Esophagus squamous epithelium (tissue), 5 donors: ENCODE data around the gene IFT122. TPM values are rescaled to one million over a fixed set of nuclear protein-coding genes. Genes with fewer than 3 reads are reported as not detected.
A peak's percentile ranks its signal among the peaks of the same experiment; 100 is the strongest.

Source experiments
- DNase-seq: peaks from one replicate; lab custom pipeline; 2025; lab: John Stamatoyannopoulos, UW
- H3K27ac ChIP-seq, 4 donors: fragments of 200-600 bp; sonication (generic); one replicate each; pipeline ENCODE4 v1.5.1; 2016 to 2019; ENCODE audit warnings: mild to moderate bottlenecking in 1 of 4
- H3K27me3 ChIP-seq, 4 donors: fragments of 200-600 bp; sonication (generic); 1 replicate in 3 of 4; 2 replicates in 1 of 4; pipeline versions ENCODE4 v1.5.1 to v1.6.0; 2017 to 2021; ENCODE audit warnings: antibody characterized with exemption in 1 of 4
- H3K36me3 ChIP-seq, 3 donors: fragments of 200-600 bp; sonication (generic); one replicate each; pipeline ENCODE4 v1.5.1; 2016 to 2019
- H3K4me1 ChIP-seq, 3 donors: fragments of 200-600 bp; sonication (generic); one replicate each; pipeline ENCODE4 v1.5.1; 2017 to 2019
- H3K4me3 ChIP-seq, 4 donors: fragments of 200-600 bp; sonication (generic); 1 replicate in 3 of 4; 2 replicates in 1 of 4; pipeline ENCODE4 v1.5.1; 2016 to 2019; ENCODE audit warnings: mild to moderate bottlenecking in 2 of 4, moderate library complexity in 1 of 4
- H3K9me3 ChIP-seq, 3 donors: fragments of 200-600 bp; sonication (generic); one replicate each; pipeline ENCODE4 v1.5.1; 2016 to 2019
- POLR2A ChIP-seq, 4 donors: fragments of 450-650 bp; IDR thresholded peaks; one replicate each; pipeline ENCODE4 v1.6.1; 2017; ENCODE audit warnings: antibody characterized with exemption in 4 of 4, mild to moderate bottlenecking in 4 of 4, moderate library complexity in 3 of 4
- WGBS, 2 donors: methylation state at CpG; one replicate each; pipeline ENCODE4 v1.1.5; 2018; 5-methylcytosine and 5-hydroxymethylcytosine counted together
- intact Hi-C: fragments of 100-400 bp; cut with DNase I; formaldehyde crosslinking; loops from one replicate; pipeline ENCODE4 v1.15.0; 2022
- total RNA-seq, 4 donors: library from RNA; depleted of rRNA; stranded (reverse); fragments of >200 nt; gene quantifications; one replicate each; pipeline ENCODE4 v1.1.0, GENCODE V29; 2016
- TF ChIP-seq, protein P1 (sequence below), 6 experiments: fragments of 450-650 bp in 4 of 6; fragments of 200-600 bp in 2 of 6; sonication (generic) in 2 of 6; IDR thresholded peaks; one replicate each; pipeline ENCODE4 v1.5.1; 2016 to 2019; ENCODE audit warnings: antibody characterized with exemption in 6 of 6, mild to moderate bottlenecking in 4 of 6, moderate library complexity in 4 of 6
- donor health status: DM: yes; HTN: yes; CAD: no.

IFT122 gene
- total RNA-seq, 4 donors from 2014 or later, result 6.0 to 26.5 (median 11.5) TPM

DNA sequence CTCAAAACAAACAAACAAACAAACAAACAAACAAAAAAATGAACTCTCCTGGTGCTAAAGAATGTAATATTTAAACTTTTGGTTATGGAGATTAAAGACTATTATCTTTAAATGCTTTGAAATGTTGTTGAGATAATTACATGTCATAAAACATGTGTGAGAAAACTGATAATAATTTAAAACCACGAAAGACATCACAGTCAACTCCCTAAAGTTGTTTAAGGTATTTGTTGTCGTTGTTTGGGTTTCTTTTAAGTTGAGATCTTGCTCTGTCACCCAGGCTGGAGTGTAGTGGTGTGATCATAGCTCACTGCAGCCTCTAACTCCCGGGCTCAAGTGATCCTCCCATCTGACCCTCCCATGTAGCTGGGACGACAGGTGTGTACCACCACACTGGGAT lies 23.6 kb upstream of the IFT122 start:
- intact Hi-C loops, result no loop called here
- H3K27ac ChIP-seq, result no peak overlapping the region
- no peak overlapping the region for H3K4me3 ChIP-seq
- H3K36me3 ChIP-seq, result no peaks in the 10 kb centered on the region
- TF ChIP-seq POLR2A (IDR thresholded peaks at IDR 0.05), result no peak
- TF ChIP-seq, protein P1, sequence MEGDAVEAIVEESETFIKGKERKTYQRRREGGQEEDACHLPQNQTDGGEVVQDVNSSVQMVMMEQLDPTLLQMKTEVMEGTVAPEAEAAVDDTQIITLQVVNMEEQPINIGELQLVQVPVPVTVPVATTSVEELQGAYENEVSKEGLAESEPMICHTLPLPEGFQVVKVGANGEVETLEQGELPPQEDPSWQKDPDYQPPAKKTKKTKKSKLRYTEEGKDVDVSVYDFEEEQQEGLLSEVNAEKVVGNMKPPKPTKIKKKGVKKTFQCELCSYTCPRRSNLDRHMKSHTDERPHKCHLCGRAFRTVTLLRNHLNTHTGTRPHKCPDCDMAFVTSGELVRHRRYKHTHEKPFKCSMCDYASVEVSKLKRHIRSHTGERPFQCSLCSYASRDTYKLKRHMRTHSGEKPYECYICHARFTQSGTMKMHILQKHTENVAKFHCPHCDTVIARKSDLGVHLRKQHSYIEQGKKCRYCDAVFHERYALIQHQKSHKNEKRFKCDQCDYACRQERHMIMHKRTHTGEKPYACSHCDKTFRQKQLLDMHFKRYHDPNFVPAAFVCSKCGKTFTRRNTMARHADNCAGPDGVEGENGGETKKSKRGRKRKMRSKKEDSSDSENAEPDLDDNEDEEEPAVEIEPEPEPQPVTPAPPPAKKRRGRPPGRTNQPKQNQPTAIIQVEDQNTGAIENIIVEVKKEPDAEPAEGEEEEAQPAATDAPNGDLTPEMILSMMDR (IDR thresholded peaks at IDR 0.05), result no peak
- no peaks in the 10 kb centered on the region for H3K9me3 ChIP-seq
- 71 to 84% methylated on average over 4 of the region's 4 CpGs for WGBS, 2 donors
- DNase-seq, result no peak
- H3K27me3 ChIP-seq, result no peaks in the 10 kb centered on the region
- no peaks in the 10 kb centered on the region for H3K4me1 ChIP-seq

DNA sequence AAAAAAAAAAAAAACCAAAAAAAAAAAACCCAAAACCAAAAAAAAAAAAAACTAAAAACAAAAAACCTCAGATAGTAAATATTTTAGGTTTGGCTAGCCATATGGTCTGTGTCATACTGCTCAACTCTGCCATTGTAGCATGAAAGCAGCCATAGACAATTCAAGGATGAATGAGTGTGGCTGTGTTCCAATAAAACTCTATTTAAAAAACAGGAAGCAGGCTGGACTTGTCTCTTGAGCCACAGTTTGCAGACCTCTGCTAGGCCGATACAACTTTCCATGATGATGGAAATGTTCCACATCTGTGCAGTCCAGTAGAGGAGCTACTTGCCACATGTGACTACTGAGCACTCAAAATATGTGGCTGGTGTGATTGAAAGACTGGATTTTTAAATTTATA lies 22.7 kb upstream of the IFT122 start:
- H3K27me3 ChIP-seq, result no peaks in the 10 kb centered on the region
- intact Hi-C loops, result no loop called here
- DNase-seq, result no peak
- no peaks in the 10 kb centered on the region for H3K4me1 ChIP-seq
- H3K36me3 ChIP-seq, result no peaks in the 10 kb centered on the region
- TF ChIP-seq POLR2A (IDR thresholded peaks at IDR 0.05), result no peak
- TF ChIP-seq, protein P1 (IDR thresholded peaks at IDR 0.05), result no peak
- H3K4me3 ChIP-seq, result no peak overlapping the region
- WGBS, 2 donors, result 37 to 62% methylated on average over 1 of the region's 1 CpG
- peak overlapping the region in 1 of 4 donors; percentile 30 for H3K27ac ChIP-seq
- H3K9me3 ChIP-seq, result no peaks in the 10 kb centered on the region

DNA sequence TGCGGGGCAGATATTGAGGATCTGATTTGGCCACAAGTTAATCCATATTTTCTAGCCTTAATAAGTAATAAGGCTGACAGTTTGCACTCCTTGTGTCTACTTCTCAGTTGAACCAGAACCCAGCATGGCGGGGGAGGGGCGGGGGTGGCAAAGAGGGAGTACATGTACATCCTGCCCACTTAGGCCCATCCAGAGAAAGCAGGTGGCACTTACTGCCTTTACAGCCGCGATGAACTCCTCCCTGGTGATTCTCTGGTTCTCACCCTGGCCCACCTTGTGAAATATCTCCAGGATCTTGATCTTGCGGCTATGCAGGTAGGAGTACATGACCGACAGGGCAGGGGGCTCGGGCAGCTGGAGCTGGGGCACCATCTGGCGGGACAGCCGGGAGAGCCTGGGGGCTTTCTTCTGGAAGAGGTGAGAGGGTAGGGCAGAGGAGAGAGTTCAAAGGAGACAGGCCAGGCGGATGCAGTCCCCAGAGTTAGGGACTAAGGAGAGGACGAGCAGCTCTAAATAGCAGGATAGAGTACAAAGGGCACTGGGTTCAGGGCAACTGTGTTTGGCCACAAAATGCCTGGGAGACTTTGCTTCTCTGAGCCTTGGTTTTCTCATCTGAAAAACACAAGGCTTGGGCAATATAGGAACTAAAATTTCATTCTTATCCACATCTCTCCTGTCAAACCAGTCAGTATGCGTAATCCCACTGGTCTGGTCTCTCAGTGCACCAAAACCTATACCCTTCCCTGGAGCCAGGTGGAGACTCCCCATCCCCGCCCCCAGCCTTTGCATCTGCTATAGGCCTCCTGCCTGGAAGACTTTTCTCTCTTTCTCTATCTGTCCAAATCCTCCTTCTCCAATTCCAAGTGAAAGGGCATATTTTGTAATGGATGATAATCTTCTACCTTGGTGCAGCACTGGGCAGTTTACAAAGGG lies 21.7 kb upstream of the IFT122 start:
- TF ChIP-seq, protein P1 (IDR thresholded peaks at IDR 0.05), result no peak
- TF ChIP-seq POLR2A (IDR thresholded peaks at IDR 0.05), result no peak
- 85 to 88% methylated on average over 9 to 13 of the region's 14 CpGs for WGBS, 2 donors
- Histone ChIP-seq H3K36me3 (no peaks in the 10 kb centered on the region), H3K27ac (peak overlapping the region in 1 of 4 donors; percentile 30), H3K4me3 (no peak overlapping the region), H3K4me1 (no peaks in the 10 kb centered on the region), H3K9me3 (no peaks in the 10 kb centered on the region), H3K27me3 (no peaks in the 10 kb centered on the region)
- intact Hi-C loops, result no loop called here
- DNase-seq, result no peak

DNA sequence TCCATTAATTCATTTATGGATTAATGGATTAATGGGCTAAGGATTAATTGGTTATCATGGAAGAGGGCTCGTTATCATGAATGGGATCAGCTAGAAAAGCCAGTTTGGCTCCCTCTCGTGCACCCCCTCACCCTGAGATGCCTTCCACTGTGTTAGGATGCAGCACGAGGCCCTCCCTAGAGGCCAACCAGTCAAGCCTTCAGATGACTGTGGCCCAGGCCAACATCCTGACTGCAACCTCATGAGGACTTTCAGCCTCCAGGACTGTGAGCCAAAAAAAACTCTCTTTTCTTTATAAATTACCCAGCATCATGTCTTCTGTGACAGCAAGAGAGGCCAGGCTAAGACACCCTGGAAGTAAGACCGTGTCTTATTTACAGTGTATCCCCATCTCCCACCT lies 20.5 kb upstream of the IFT122 start:
- Histone ChIP-seq H3K4me3 (no peak overlapping the region), H3K4me1 (no peaks in the 10 kb centered on the region), H3K36me3 (no peaks in the 10 kb centered on the region), H3K9me3 (no peaks in the 10 kb centered on the region), H3K27me3 (no peaks in the 10 kb centered on the region), H3K27ac (no peak overlapping the region)
- intact Hi-C loops, result no loop called here
- no peak for DNase-seq
- 82 to 84% methylated on average over 3 to 4 of the region's 4 CpGs for WGBS, 2 donors
- TF ChIP-seq POLR2A (IDR thresholded peaks at IDR 0.05), result no peak
- TF ChIP-seq, protein P1 (IDR thresholded peaks at IDR 0.05), result no peak

DNA sequence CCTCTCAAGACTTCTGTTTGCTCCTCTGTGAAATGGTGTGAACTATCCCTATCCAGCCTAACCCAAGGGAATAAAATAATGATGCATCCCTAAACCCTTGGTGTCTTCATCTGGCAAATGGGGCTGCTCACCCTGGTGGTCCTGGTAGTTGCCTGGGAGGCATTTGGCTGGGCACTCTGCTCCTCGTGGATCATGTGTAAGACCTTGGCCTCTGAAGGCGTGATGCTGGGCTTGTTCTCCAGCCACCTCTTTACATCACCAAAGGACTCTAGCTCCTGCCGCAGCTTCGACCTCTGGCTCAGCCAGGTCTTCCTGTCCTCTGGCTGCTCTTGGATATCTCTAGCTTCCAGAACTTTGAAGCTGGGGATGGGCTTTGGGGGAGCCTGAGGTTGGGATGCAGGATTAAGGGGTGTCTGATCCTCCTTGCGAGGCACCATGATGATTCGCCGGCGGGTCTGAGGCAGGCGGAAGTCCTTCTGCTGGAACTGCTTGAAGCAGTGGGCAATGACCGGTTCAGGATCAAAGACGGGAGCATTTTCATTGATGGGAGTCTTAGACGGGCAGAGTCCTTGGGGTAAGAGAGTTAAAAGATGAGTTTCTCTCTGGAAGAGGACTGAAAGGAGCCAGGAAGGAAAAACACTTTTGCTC lies 18.7 kb upstream of the IFT122 start:
- Histone ChIP-seq H3K27ac (no peak overlapping the region), H3K4me3 (no peak overlapping the region), H3K4me1 (no peaks in the 10 kb centered on the region), H3K36me3 (no peaks in the 10 kb centered on the region), H3K27me3 (no peaks in the 10 kb centered on the region), H3K9me3 (no peaks in the 10 kb centered on the region)
- no peak for TF ChIP-seq POLR2A (IDR thresholded peaks at IDR 0.05)
- TF ChIP-seq, protein P1 (IDR thresholded peaks at IDR 0.05), result no peak
- WGBS, 2 donors, result 91 to 95% methylated on average over 8 to 9 of the region's 12 CpGs
- intact Hi-C loops, result no loop called here
- DNase-seq, result no peak
